ENCODE data around the gene GALNT1.

DNA sequence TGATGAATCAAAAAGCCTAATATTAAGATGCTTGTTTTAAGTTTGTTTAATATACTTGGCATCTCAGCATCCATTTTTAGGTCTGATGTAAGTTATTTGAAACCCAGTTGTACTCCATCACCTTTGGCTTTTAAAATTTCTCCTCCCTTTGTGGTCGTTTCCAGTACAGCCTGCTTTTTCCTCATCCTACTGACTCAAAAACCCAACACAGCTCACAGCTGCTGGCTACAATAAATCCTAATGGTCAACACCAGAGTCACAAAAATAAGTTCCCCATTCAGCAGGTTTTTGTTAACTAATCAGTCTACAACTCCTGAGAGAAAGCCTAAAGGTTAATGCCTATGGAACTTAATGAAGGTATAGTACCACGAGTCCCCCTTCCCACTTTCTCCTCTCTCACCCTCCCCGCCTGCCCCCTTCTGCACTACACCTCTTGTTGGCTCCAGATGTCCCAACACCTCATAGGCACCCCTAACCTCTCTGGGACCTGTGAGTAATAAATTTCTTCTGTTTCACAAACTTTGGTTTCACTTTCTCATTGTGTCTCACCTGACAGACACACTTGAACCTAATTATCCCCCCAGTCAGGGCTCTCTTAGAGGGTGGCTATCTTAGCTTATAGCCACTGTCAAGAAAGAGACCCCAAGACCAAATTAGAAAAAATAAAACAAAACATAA is 148.6 kb downstream of the GALNT1 start:
- TF ChIP-seq, protein P1, sequence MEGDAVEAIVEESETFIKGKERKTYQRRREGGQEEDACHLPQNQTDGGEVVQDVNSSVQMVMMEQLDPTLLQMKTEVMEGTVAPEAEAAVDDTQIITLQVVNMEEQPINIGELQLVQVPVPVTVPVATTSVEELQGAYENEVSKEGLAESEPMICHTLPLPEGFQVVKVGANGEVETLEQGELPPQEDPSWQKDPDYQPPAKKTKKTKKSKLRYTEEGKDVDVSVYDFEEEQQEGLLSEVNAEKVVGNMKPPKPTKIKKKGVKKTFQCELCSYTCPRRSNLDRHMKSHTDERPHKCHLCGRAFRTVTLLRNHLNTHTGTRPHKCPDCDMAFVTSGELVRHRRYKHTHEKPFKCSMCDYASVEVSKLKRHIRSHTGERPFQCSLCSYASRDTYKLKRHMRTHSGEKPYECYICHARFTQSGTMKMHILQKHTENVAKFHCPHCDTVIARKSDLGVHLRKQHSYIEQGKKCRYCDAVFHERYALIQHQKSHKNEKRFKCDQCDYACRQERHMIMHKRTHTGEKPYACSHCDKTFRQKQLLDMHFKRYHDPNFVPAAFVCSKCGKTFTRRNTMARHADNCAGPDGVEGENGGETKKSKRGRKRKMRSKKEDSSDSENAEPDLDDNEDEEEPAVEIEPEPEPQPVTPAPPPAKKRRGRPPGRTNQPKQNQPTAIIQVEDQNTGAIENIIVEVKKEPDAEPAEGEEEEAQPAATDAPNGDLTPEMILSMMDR (IDR thresholded peaks at IDR 0.05) = no peak
- TF ChIP-seq POLR2A (IDR thresholded peaks at IDR 0.05) = no peak

Measured in esophagus squamous epithelium (tissue), 4 donors.